Gastrocnemius medialis (tissue), 4 donors: ENCODE results near the gene PRPF40B. TPM values are rescaled to one million over a fixed set of nuclear protein-coding genes. Genes with fewer than 3 reads are reported as not detected.

ENCODE experiments used
- ATAC-seq, 2 donors: fragments of 150-250 bp; one replicate each; pipeline ENCODE4 v1.9.1; 2016
- DNase-seq, 2 donors: peaks; one replicate each; pipeline ENCODE4 v3.0.0-alpha.2; 2019
- H3K27ac ChIP-seq, 4 donors: fragments of 200-600 bp; sonication (generic); 1 replicate in 1 of 4; 2 replicates in 3 of 4; pipeline ENCODE4 v1.5.1; 2016 to 2018; ENCODE audit warnings: mild to moderate bottlenecking in 2 of 4, moderate library complexity in 1 of 4
- H3K27me3 ChIP-seq, 3 donors: fragments of 200-600 bp; sonication (generic) in 2 of 3; 1 replicate in 1 of 3; 2 replicates in 2 of 3; pipeline versions ENCODE4 v1.5.1 to v1.6.0; 2016 to 2019; ENCODE audit warnings: mild to moderate bottlenecking in 1 of 3, moderate library complexity in 1 of 3
- H3K36me3 ChIP-seq, 2 donors: fragments of 200-600 bp; sonication (generic) in 1 of 2; one replicate each; pipeline ENCODE4 v1.5.1; 2017 to 2018
- H3K4me1 ChIP-seq, 2 donors: fragments of 200-600 bp; sonication (generic) in 1 of 2; one replicate each; pipeline ENCODE4 v1.5.1; 2016 to 2017; ENCODE audit warnings: mild to moderate bottlenecking in 2 of 2
- H3K4me3 ChIP-seq, 4 donors: fragments of 200-600 bp; sonication (generic) in 3 of 4; 1 replicate in 1 of 4; 2 replicates in 3 of 4; pipeline ENCODE4 v1.5.1; 2016 to 2019; ENCODE audit warnings: mild to moderate bottlenecking in 2 of 4
- H3K9me3 ChIP-seq, 3 donors: fragments of 200-600 bp; sonication (generic) in 2 of 3; 1 replicate in 1 of 3; 2 replicates in 2 of 3; pipeline ENCODE4 v1.5.1; 2016 to 2019
- CTCF ChIP-seq, 5 experiments: fragments of 450-650 bp in 3 of 5; fragments of 200-600 bp in 2 of 5; sonication (generic) in 2 of 5; IDR thresholded peaks in 4 of 5; conservative IDR thresholded peaks in 1 of 5; 1 replicate in 4 of 5; 2 replicates in 1 of 5; pipeline ENCODE4 v1.5.1; 2016 to 2019; ENCODE audit warnings: antibody characterized with exemption in 5 of 5, mild to moderate bottlenecking in 3 of 5, moderate library complexity in 3 of 5
- POLR2A ChIP-seq, 2 donors: fragments of 450-650 bp; IDR thresholded peaks; one replicate each; pipeline ENCODE4 v1.6.1; 2017; ENCODE audit warnings: antibody characterized with exemption in 2 of 2, mild to moderate bottlenecking in 2 of 2, moderate library complexity in 2 of 2
- in situ Hi-C, 4 donors: fragments of 200-750 bp; cut with MboI; loops; one replicate each; pipeline versions ENCODE4 v1.15.0 to v1.8.0; 2017; ENCODE audit warnings: low sequenced_read_pairs in 4 of 4
- intact Hi-C: fragments of 100-400 bp; cut with DNase I; formaldehyde crosslinking; loops from one replicate; pipeline ENCODE4 v1.15.1; 2023; ENCODE audit warnings: low total_unique reads
- total RNA-seq, 4 donors: library from RNA; depleted of rRNA; stranded (reverse); fragments of >200 nt; gene quantifications; one replicate each; pipeline versions ENCODE4 v1.1.0 to v1.2.3, GENCODE V29; 2016

PRPF40B gene
- total RNA-seq, 4 donors from 2014 or later: 17.6 to 21.3 (median 20.2) TPM

- ATAC-seq (no peak), DNase-seq (no peak)
- Histone ChIP-seq H3K36me3 (no peaks in the 10 kb centered on the region), H3K4me1 (peaks cover 54 to 58% of the 10 kb centered on the region in 2 donors), H3K27me3 (no peaks in the 10 kb centered on the region), H3K4me3 (no peak overlapping the region), H3K9me3 (no peaks in the 10 kb centered on the region), H3K27ac (peak overlapping the region; percentile 72 to 85 (median 78))
- no peak for TF ChIP-seq POLR2A (IDR thresholded peaks at IDR 0.05)
- TF ChIP-seq CTCF (IDR thresholded peaks at IDR 0.05 in 4 of 5, conservative IDR thresholded peaks at IDR 0.05 in 1 of 5): no peak
- in situ Hi-C loops: no loop called here
- intact Hi-C loops: no loop called here
Measured at GRCh38 chr12:49665384-49665783, 42.0 kb downstream of the PRPF40B start.

GRCh38 chr12:49666176-49666575, 42.8 kb downstream of the PRPF40B start:
- in situ Hi-C loops: no loop called here
- peak overlapping the region in 3 of 4 donors; percentile 0 to 80 (median 4) for H3K27ac ChIP-seq
- no peak overlapping the region for H3K4me3 ChIP-seq
- intact Hi-C loops: no loop called here
- ATAC-seq: no peak
- DNase-seq: no peak
- H3K27me3 ChIP-seq: no peaks in the 10 kb centered on the region
- H3K9me3 ChIP-seq: no peaks in the 10 kb centered on the region
- no peaks in the 10 kb centered on the region for H3K36me3 ChIP-seq
- TF ChIP-seq POLR2A (IDR thresholded peaks at IDR 0.05) (no peak), CTCF (IDR thresholded peaks at IDR 0.05 in 4 of 5, conservative IDR thresholded peaks at IDR 0.05 in 1 of 5) (no peak)
- H3K4me1 ChIP-seq: peaks cover 62 to 65% of the 10 kb centered on the region in 2 donors

GRCh38 chr12:49667325-49668090, 44.1 kb downstream of the PRPF40B start:
- Histone ChIP-seq H3K27me3 (no peaks in the 10 kb centered on the region), H3K4me1 (peaks cover 65 to 69% of the 10 kb centered on the region in 2 donors), H3K9me3 (no peaks in the 10 kb centered on the region), H3K4me3 (no peak overlapping the region), H3K36me3 (no peaks in the 10 kb centered on the region), H3K27ac (peak overlapping the region in 2 of 4 donors; percentile 0 to 4)
- intact Hi-C loops (no loop called here), in situ Hi-C loops (no loop called here)
- DNase-seq (no peak), ATAC-seq (no peak)
- TF ChIP-seq POLR2A (IDR thresholded peaks at IDR 0.05) (no peak), CTCF (IDR thresholded peaks at IDR 0.05 in 4 of 5, conservative IDR thresholded peaks at IDR 0.05 in 1 of 5) (no peak)

GRCh38 chr12:49669796-49670195, 46.4 kb downstream of the PRPF40B start:
- Histone ChIP-seq H3K27me3 (no peaks in the 10 kb centered on the region), H3K4me3 (no peak overlapping the region), H3K9me3 (no peaks in the 10 kb centered on the region), H3K4me1 (peaks cover 66 to 69% of the 10 kb centered on the region in 2 donors), H3K36me3 (no peaks in the 10 kb centered on the region), H3K27ac (peak overlapping the region; percentile 81 to 90 (median 84))
- no peak for TF ChIP-seq CTCF (IDR thresholded peaks at IDR 0.05 in 4 of 5, conservative IDR thresholded peaks at IDR 0.05 in 1 of 5)
- TF ChIP-seq POLR2A (IDR thresholded peaks at IDR 0.05): no peak
- ATAC-seq (no peak), DNase-seq (no peak)
- in situ Hi-C loops: no loop called here
- intact Hi-C loops: no loop called here
